HG03571 (cell line): ENCODE results near the gene CENPU.
"Not testable (repeated sequence)": the region's sequence is repeated elsewhere in the genome, so short reads cannot be mapped to it uniquely, and the experiment has no call there.

Experiments used
- ATAC-seq: cut with Tn5 transposase; IDR thresholded peaks from one replicate; pipeline ENCODE4 v1.9.1; 2021; ENCODE audit not compliant: unreplicated experiment

Gene CENPU

DNA sequence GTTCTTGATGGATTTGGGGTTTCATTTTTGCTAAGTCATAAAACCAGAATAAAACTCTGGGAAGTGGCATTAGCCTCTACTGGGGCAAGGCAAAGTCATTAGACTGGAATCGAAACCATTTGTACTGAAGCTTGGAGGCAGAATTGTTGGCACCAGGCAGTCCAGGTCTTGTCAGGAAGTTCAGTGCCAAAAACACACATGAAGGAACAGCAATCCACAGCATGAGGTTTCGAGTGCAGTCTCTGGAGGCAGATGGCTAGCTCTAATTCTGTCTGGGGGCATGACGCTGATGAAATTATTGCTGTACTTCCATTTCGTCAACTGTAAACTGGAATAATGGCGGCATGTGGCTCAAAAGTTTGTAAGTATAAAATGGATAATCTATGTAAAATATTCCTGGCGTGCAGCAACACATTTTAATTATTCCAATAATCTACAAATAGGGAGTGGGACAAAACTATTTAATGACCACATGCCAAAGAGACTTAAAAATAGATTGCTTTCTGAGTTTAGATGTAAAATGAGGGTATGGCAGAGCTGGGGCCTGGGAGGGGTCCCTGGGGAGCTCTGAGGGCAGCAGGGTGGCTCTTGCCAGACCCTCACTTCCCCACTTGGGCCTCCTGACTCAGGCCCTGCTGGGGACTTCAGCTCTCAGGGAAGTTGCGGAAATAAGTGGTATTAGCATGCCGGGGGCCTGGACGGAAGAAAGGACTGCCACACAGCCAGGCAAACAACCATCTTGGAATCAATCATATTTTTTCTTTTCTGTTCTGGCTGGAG is 18.8 kb upstream of the CENPU start:
- no peak for ATAC-seq

DNA sequence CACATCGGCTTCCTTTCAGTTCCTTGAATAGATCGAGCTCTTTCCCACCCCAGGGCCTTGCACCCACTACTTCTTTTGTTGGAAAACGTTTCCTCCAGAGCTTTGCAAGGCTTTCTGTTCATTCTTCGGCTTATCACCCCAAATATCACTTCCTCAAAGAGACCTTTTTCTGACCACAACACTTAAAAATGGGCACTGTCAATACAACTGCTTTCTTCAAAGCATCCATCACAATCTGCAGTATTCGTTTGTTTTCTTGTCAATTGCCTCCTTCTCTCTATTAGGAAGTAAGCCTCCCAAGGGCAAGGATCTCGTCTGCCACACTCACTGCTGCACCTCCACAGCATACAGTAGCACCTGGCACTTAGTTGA is 17.7 kb upstream of the CENPU start:
- ATAC-seq: no peak

GRCh38 chr4:184750926-184751584 is 17.2 kb upstream of the CENPU start:
- ATAC-seq: no peak

DNA sequence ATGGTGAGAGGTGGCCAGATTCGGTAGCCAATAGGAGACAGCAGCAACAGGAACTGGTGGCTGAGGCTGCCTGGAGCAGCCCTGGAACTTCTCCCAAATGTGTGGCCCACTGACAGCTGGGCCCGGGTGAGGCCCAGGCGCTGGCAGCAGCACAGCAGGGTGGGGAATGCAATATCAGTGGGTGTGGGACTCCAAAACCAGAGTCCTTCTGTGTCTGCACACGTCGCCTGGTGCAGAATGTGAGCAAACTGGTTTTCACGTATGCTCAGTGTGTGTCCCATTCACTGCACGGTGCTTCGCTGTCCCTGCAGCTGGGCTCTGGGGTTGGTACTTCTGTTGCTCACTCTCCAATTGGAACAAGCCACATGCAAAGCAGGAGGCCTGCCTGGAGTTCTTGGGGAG is 14.4 kb upstream of the CENPU start:
- no peak for ATAC-seq

GRCh38 chr4:184747034-184747830 is 13.3 kb upstream of the CENPU start:
- no peak for ATAC-seq

GRCh38 chr4:184745831-184746795 is 12.2 kb upstream of the CENPU start:
- ATAC-seq: no peak

GRCh38 chr4:184744236-184744635 is 10.3 kb upstream of the CENPU start:
- ATAC-seq: no peak

DNA sequence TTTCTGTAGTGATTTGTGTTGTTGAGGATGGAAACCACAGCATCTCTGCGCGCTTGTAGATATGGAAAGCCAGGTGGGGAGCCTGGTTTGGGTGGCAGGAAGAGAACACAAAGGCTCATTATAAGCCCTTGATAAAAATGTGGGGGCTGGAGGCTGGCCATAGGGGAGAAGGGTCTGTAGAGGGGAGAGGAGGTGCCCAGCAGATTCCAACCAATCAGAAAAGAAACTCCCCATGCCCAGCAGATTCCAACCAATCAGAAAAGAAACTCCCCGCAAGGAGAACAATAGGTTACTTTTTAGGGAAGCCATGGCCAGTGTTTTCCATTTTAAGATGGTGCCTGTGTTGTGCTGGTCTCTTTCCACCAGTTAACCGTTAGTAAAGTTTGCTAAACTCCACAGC is 9.8 kb upstream of the CENPU start:
- ATAC-seq: no peak

DNA sequence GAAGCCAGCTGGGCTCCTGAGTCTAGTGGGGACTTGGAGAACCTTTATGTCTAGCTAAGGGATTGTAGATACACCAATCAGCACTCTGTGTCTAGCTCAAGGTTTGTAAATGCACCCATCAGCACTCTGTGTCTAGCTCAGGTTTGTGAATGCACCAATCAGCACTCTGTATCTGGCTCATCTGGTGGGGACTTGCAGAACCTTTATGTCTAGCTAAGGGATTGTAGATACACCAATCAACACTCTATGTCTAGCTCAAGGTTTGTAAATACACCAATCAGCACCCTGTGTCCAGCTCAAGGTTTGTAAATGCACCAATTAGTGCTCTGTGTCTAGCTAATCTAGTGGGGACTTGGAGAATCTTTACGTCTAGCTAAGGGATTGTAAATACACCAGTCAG is 7.8 kb upstream of the CENPU start:
- ATAC-seq: not testable (repeated sequence)

DNA sequence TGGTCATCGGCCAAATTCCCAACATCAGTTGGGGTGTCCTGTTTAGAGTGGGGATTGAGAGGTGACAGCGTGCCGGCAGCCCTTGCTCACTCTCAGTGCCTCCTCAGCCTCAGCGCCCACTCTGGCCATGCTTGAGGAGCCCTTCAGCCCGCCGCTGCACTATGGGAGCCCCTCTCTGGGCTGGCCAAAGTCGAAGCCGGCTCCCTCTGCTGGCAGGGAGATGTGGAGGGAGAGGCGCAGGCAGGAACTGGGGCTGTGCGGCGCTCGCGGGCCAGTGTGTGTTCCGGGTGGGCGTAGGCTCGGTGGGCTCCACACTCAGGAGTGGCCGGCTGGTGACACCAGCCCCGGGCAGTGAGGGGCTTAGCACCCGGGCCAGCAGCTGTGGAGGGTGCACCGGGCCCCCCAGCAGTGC is 7.1 kb upstream of the CENPU start:
- no peak for ATAC-seq

- not testable (repeated sequence) for ATAC-seq
These were observed 5.7 kb upstream of the CENPU start for GRCh38 chr4:184739575-184739974.

GRCh38 chr4:184734758-184735157 is 862 bp upstream of the CENPU start:
- no peak for ATAC-seq

DNA sequence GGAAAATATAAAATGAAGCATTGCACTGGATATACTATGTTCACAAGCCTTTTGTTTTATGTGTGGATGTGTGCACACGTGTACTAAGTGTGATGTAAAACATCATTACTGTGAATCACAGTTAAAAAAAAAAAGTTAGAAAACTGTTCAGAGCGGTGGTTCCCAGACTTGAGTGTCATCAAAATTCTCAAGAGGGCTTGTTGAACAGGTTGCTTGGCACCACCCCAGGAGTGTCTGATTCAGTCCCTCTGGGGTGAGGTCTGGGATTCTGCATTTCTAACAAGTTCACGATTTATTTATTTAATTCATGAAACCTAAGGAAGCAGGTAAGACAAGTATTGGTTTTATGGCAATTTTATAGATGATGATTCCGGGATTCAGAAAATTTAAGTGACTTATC is 1.8 kb downstream of the CENPU start:
- no peak for ATAC-seq

- no peak for ATAC-seq
These were observed 2.8 kb downstream of the CENPU start for GRCh38 chr4:184731056-184731455.

GRCh38 chr4:184729946-184730345 is 4.0 kb downstream of the CENPU start:
- ATAC-seq: no peak

GRCh38 chr4:184728858-184729257 is 5.0 kb downstream of the CENPU start:
- ATAC-seq: no peak

DNA sequence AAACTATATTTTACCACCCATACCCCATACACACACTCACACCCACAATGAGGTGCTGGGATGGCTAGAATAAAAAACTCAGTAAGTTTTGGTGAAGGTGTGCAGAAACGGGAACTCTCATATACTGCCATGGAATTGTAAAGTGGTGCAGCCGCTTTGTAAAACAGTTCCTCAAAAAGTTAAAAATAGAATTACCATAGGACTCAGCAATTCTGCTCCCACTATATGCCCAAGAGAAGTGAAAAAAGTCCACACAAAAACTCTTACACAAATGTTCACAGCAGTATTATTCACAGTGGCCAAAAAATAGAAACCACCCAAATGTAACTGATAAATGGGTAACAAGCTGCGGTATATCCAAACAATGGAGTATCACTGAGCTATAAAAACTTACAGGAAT is 6.5 kb downstream of the CENPU start:
- ATAC-seq: no peak

GRCh38 chr4:184722798-184723197 is 11.1 kb downstream of the CENPU start:
- ATAC-seq: no peak

- ATAC-seq: no peak
These were observed 12.6 kb downstream of the CENPU start for GRCh38 chr4:184721254-184721653.

GRCh38 chr4:184719407-184719806 is 14.5 kb downstream of the CENPU start:
- ATAC-seq: no peak

DNA sequence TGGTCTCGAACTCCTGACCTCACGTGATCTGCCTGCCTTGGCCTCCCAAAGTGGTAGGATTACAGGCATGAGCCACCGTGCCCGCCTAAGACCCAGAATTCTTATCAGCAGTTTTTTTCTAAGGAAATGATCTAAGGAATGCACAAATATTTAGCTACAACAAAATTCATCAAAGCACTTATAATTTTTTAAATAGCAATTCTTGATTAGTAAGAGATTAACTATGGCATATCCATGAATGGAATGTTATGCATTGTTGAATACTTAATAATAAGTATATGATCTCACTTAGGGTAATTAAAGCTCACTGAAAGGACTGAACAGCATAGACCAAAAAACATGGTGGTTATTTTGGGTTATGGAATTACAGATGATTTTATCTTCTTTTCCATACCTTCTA is 18.4 kb downstream of the CENPU start:
- ATAC-seq: no peak
